Fibroblast of skin of right biceps (primary cell): Measurements from ENCODE around the gene NHSL2.

Experiments
- DNase-seq: peaks from one replicate; pipeline ENCODE4 v3.0.0-alpha.2; 2013

Gene NHSL2

GRCh38 chrX:72114807-72115206, 204.2 kb downstream of the NHSL2 start:
- DNase-seq = no peak

- no peak for DNase-seq
These were observed 204.7 kb downstream of the NHSL2 start for GRCh38 chrX:72115380-72115779.

- no peak for DNase-seq
These were observed 207.1 kb downstream of the NHSL2 start for GRCh38 chrX:72117636-72118210.

- no peak for DNase-seq
These were observed 210.2 kb downstream of the NHSL2 start for GRCh38 chrX:72120837-72121236.

- DNase-seq = peak; percentile 84
These were observed 210.7 kb downstream of the NHSL2 start for GRCh38 chrX:72121383-72121782.

GRCh38 chrX:72122621-72123337, 212.1 kb downstream of the NHSL2 start:
- no peak for DNase-seq

GRCh38 chrX:72123471-72124185, 213.0 kb downstream of the NHSL2 start:
- DNase-seq = peak; percentile 70

GRCh38 chrX:72124540-72125201, 214.0 kb downstream of the NHSL2 start:
- no peak for DNase-seq

- DNase-seq = no peak
These were observed 214.8 kb downstream of the NHSL2 start for GRCh38 chrX:72125331-72126047.

- DNase-seq = no peak
These were observed 215.4 kb downstream of the NHSL2 start for GRCh38 chrX:72126048-72126415.

- DNase-seq = peak; percentile 87
These were observed 216.0 kb downstream of the NHSL2 start for GRCh38 chrX:72126539-72127140.

- DNase-seq = no peak
These were observed 216.7 kb downstream of the NHSL2 start for GRCh38 chrX:72127332-72127731.

- DNase-seq = no peak
These were observed 217.7 kb downstream of the NHSL2 start for GRCh38 chrX:72128183-72128834.

GRCh38 chrX:72128881-72129280, 218.2 kb downstream of the NHSL2 start:
- DNase-seq = no peak

- DNase-seq = no peak
These were observed 219.0 kb downstream of the NHSL2 start for GRCh38 chrX:72129661-72130060.

GRCh38 chrX:72130156-72130761, 219.6 kb downstream of the NHSL2 start:
- DNase-seq = no peak

GRCh38 chrX:72130762-72131250, 220.2 kb downstream of the NHSL2 start:
- no peak for DNase-seq

GRCh38 chrX:72131317-72132294, 221.0 kb downstream of the NHSL2 start, which contains the start of gene RTL5:
RTL5 (minus strand) TSS chrX:72131915.
- DNase-seq = peak; percentile 88

GRCh38 chrX:72132456-72132855, 221.8 kb downstream of the NHSL2 start:
- no peak for DNase-seq
